ENCODE results near the gene PTPRN2.
"Not testable (repeated sequence)": the region's sequence is repeated elsewhere in the genome, so short reads cannot be mapped to it uniquely, and the experiment has no call there.

The PTPRN2 gene

DNA sequence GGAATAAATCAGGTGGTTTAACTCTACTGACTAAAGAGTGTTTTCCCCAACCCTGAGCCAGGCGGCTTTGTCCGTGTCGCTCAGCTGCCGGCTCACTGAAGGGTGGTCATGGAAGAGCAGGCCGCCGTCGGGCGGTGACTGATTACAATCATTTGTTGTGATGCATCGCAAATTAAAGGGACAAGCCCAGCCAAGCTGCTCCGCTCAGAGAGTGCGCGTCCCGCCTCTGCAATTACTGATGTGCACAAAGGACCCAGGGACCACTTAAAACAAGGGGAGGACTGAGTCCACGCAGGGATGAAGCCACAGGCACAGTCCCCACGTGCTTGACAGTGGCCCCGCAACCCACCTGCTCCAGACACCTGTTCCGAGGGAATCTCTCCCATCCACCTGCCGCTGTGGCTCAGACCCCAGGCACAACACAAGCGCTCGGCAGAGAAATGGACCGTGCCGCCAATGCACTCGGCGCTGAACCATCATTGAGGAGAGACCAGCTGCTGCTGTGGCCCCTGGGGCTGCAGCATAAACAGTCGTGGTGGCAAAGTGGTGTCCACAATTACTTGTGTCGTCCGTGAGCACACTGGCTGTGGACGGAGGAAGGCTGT, 526.5 kb downstream of the PTPRN2 start:
- DNase-seq, result no peak

DNA sequence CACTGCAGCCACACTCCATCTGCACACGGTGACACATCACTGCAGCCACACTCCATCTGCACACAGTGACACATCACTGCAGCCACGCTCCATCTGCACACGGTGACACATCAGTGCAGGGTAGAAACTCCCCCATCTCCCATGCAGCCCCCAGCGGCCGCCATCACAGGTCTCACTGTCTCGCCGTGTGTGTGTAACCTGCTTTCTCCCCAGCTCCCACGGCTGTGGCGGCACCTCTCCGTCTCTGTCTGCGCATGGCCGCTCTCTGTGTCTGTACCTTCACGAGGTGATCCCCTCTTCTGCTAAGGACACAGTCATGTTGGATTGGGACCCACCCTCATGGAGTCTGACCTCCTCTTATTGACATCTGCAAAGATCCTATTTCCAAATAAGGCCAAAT, 527.4 kb downstream of the PTPRN2 start:
- no peak for DNase-seq

DNA sequence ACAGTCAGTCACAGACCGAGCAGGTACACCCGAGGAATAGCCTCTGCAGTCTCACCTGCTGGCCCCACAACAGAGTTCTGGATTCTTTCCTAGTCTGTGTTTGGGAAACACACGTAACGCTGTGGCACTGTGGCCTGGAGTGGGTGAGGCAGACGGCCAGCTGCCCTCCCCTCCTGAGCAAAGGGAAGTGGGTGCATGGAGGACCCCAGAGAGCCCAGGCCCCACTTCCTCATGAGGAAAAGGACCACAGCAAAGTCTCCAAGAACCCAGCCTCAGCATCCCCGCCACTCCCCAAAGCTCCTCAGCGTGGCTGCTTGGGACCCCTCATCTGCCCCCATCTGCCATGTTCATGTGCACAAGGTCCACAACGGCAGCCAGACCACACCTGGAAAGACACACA, 530.2 kb downstream of the PTPRN2 start:
- DNase-seq, result no peak

DNA sequence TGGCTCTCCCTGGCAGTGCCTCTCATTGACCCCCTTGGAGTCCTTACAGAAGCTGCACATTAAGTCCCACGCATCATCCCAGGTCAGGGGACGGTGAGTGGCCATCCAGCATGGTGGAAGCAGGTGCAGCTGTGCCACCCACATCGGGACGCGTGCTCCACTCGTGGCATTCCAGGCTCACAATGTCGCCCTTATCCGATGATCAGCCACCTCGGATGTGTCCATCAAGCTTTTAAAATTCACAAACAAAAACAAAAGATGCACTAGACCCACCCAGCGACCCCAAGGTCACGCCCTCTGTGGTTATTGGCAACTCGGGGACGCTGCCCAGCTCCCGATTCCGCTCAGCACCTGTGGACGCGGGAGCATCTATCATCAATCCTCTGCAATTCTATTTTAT, 530.9 kb downstream of the PTPRN2 start:
- no peak for DNase-seq

DNA sequence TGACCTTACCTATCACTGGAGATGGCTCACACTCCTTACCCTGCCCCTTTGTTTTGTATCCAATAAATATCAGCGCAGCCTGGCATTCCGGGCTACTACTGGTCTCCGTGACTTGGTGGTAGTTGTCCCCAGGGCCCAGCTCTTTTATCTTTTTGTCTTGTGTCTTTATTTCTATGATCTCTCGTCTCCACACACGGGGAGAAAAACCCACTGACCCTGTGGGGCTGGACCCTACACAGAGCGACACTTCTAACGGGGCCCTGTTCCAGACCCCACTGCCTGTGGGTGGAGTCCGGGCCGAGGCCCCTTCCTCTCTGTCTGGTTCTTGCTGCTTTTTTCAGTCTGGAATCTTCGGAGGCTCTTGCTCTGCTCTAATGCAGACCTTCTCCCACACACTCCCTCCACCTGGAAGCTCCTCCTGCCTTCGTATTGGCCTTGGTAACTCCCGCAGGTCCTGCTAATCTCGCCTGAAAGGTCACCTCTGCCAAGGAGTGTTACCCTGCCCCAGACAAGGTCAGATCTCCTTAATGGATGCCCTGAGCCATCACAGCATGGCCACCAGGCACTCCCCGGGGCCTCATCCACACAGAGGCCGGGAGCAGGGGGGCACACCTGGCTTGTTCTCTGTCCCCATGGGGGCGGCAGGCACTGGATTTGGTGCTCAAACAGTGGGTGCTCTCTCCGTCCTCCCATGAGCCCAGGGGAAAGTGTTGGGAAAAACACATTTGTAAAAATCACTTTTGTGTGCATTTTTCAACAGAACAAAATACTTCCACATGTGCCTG, 531.7 kb downstream of the PTPRN2 start:
- DNase-seq, result no peak

DNA sequence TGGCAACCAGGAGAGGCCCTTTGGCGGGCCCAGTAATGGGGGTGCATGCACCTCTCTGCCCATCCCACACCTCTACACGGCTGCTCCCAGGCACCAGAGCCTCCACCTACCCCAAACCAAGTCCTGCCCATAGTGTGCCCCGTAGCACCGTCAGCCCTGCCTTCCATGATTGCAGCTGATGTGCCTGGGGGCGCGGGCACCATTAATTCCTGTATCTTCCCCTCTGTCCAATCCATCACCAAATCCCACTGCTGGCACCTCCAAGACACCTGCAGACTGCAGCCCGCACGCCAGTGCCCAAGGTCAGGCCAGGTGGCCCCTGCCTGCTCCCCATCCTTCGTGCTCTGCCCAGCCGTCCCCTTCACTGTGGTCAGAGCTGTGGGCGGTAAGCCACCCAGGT, 533.0 kb downstream of the PTPRN2 start:
- no peak for DNase-seq

DNA sequence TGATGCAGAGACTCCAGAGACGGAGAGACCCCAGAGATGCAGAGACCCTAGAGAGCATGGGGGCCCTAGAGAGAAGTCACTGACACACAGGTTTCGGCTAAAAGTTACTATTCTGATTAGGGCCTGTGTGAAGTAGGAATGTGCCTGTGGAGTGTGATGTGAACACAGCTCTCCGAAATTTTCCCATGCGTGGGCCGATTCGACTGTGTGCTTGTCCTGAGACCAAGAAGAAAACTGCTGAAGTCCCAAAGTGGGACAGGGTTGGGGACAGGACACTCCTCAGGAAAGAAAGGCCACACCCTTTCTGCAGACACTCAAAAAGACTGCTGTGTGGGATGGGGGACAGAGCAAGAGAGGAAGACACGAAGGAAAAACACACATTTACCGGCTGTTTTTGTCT, 533.5 kb downstream of the PTPRN2 start:
- no peak for DNase-seq

DNA sequence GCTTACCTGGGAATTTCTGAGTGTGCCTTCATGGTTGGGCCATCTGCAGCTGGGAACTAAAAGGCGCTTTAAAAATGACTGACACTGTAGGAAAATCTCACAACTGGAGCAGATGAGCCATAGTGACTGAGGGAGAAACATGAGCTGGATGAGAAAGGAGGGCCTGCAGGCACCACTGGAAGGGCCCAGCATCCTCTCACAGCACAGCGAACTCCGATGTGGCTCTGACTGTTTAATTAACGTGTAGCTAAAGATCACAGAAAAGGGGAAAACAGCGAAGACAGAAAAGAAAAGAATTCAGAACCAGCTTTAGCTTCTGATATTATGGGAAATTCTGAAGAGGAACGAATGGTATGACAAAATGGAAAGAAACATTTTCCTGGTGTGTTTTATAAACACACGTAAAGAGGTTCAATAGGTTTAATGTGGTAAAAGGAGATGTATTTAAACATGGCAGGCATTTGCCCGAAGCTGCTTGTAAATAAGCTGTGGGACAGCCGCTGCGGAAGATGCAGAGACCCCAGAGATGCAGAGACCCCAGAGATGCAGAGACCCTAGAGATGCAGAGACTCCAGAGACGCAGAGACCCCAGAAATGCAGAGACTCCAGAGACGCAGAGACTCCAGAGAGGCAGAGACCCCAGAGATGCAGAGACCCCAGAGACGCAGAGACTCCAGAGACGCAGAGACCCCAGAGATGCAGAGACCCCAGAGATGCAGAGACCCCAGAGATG, 534.3 kb downstream of the PTPRN2 start:
- no peak for DNase-seq

DNA sequence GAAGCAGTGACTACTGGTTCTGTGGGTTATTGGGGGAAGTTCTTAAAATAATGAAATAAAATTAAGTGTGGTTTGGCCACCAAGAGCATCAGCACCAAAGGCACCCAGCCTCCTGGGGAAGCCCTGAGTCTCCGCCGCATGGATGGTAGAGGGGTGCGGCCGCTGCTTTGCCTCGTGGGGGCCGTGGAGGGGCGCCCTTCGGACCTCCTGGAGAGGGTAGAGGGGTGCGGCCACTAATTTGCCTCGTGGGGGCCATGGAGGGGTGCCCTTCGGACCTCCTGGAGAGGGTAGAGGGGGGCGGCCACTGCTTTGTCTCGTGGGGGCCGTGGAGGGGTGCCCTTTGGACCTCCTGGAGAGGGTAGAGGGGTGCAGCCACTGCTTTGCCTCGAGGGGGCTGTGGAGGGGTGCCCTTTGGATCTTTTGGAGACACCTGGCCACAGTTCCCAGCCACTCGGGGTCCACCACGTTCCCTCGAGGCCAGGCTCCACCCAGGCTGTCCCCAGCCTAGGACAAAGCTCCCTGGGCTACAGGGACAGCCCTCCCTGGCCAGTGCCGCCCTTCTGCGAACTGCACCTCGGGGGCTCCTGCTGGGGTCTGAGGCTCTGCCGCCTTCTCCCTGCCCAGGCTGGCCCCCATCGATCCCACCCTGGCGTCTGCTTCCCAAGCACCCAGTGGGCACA, 535.1 kb downstream of the PTPRN2 start:
- DNase-seq, result no peak

DNA sequence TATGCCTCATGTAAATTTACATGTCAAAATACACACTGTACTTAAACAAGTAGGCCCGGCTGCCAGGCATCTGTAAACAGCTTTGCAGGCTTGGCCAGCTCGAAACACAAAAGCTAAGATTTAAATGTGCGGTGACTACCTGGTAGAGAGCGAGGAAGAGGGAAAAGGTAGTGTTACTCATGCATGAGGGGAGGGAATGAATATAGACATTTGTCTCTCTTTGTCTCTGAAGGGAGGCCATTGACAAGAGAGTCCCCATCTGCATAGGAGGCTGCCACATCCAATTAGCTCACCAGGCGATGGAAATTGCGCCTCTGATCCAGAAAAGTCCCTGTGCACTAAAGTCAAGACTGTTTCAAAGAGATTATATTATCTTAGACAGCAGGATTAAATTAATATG, 535.8 kb downstream of the PTPRN2 start:
- DNase-seq, result no peak

DNA sequence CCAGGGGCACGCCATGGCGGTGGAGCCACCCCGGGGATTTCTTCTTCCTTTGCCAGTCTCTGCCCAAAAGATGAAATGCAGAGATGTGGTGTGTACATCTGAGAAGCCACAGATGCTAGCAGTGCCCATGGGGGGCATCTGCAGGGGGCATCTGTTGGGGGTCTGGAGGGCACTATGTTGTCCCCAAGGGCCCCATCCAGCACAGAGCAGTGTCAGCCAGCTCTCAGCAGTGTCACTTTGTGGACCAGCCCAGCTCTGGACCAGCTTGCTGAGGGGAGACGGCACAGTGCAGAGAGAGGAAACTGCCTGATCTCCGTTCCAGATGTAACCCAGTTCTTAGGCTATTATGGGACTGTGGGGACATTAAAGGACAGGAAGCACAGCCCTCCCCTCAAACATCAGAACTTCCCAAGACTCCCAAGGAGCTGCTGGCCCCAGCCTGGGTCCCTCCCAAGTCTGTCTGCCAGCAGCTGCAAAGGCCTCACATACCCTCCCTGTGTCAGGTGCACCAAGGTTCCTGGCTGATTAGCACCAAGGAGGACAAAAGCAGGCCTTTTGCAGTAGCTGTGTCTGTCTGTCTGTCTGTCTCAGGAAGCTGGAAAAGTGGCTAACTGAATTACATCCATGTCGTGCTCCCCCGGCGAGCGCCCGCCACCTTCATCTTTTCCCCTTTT, 536.5 kb downstream of the PTPRN2 start:
- DNase-seq, result no peak

DNA sequence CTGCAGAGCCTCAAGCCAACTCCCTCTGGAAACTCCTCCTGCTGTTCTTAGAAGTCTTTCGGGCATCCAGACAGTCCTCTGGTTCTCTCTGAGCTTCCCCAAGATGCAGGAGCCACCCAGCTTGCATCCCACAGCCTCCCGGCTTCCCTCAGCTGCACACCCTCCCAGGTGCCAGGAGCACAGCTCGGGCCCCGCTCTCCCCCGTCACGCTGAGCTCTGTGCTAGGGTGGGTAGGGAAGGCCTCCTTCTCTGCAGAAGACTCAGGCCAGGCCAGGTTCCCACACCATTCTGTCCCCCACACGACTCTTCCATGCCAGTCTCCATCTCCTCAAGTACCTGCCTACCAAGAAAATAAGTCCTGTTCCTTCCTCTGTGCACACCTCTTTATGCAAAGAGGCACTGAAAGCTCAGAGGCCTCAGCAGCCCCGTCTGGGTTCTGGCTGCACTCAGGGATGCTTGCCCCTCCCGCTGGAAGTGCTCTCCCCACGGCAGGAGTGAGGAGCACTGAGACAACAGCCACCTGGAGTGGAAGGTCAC, 537.1 kb downstream of the PTPRN2 start:
- DNase-seq, result no peak

DNA sequence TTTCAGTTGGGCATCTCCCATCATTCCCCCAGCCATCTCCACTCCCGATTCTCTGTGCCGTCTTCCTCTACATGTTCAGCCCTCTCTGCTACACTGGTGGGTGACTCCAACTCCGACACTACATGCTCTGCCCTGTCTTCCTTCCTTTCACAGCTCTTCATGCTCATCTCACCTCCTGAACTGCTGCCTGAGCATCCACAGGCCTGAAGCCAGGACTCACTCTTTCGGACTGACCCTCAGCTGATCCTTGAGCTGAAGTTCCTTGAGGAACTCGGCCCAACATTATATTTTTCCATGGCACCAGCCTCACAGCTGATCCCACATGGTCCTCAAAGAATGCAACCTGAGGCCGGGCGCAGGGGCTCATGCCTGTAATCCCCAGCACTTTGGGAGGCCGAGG, 538.4 kb downstream of the PTPRN2 start:
- DNase-seq, result no peak

DNA sequence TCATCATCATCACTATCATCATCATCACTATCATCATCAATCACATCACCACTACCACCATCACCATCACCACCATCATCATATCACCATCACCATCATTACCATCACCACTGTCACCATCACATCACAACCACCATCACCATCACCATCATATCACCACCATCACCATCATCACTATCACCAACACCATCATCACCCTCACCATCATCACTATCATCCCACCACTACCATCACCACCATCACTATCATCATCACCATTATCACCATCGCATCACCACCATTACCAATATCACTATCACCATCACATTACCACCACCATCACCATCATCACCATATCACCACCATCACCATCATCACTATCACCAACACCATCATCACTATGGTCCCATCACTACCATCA, 539.1 kb downstream of the PTPRN2 start:
- DNase-seq, result no peak

DNA sequence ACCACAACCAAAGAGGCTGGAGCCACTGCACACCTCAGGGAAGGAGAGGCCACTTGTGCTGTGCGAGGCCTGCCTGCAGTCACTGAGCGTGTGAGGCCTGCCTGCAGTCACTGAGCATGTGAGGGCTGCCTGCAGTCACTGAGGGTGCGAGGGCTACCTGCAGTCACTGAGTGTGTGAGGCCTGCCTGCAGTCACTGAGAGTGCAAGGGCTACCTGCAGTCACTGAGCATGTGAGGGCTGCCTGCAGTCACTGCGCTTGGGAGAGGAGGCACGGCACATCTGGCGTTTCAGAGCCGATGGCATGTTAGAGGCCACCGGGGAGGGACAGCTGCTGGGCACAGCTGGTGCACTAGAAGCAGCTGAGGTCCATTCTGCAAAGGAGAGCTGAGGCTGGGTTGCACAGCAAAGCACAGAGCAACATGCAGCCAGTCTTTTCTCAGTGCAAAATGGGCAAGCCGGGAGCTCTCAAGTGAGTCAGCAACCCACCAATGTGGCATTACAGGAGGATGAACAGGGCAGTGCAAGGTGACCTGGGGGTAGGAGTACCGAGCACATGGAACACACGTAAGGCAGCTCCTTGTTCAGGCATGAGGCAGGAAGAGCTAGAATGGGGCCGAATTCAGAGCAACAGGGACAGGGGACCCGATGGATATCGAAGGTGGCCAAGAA, 540.1 kb downstream of the PTPRN2 start:
- DNase-seq, result no peak

DNA sequence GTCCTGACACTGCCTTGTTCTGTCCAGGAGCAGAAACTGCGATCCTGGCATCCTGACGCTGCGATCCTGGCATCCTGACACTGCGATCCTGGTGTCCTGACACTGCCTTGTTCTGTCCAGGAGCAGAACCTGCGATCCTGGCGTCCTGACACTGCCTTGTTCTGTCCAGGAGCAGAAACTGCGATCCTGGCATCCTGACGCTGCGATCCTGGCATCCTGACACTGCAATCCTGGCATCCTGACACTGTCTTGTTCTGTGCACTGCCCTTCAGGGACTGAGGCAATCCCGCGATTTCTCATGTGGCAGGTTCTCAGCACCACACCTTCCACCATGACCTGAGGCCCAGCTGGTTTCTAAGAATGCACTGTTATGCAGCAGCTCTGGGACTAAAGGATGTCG, 541.4 kb downstream of the PTPRN2 start:
- not testable (repeated sequence) for DNase-seq

DNA sequence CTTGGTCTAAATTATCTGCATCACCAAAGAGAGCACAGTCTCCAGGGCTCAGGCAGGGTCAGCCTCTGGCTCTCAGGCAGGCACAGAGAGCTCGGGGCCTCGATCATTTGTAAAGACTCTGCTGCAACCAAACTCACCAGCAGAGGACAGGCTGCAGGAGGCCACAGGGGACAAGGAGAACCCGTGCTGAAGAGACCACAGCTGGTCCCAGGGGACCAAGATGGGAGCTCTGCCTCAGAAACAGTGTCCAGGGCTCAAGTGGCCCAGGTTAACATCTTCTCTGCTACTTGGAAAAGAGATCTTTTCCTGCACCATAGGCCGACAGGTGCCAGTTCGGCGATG, 543.2 kb downstream of the PTPRN2 start:
- DNase-seq, result no peak

DNA sequence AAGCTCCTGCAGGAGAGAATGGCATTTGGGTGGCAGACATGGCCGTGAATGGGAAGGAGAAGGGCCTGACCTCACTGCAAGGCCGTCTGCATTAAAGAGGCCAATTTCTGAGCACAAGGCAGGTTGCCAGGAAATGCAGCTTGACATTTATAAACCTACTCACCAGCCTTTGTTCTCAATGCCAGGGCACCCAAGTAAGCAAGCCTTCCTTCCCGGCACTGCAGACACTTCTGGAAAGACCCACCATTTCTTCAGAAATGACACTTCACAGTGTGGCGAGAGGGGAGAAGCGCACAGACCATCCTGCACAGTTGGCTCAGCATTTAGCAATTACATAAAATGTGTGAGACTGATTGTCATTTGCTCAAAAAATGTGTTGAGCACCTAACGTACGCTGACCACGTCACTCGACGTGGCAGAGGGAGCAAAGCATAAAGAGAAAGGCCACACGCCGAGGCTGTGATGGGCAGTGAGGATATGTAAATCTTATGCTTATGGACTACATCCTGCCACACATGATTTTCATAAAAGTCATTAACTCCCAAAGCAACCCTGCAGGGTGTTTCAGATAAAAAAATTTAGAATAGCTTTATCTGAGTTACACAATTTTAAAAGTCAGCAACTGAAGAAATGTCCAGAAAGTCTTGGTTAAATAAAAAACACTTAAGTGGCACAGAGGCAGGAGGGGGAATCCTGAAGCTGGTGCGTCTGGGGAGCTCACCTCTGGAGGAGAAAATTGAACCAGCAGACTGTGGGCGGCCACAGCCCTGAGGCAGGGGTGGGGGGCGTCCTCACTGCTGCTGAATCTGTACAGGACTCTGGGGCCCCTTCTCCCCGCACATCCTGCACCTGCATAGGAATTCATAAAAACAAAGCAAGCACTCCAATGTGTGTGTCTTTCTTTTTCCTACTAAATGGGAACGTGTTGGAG, 543.8 kb downstream of the PTPRN2 start:
- DNase-seq, result no peak

DNA sequence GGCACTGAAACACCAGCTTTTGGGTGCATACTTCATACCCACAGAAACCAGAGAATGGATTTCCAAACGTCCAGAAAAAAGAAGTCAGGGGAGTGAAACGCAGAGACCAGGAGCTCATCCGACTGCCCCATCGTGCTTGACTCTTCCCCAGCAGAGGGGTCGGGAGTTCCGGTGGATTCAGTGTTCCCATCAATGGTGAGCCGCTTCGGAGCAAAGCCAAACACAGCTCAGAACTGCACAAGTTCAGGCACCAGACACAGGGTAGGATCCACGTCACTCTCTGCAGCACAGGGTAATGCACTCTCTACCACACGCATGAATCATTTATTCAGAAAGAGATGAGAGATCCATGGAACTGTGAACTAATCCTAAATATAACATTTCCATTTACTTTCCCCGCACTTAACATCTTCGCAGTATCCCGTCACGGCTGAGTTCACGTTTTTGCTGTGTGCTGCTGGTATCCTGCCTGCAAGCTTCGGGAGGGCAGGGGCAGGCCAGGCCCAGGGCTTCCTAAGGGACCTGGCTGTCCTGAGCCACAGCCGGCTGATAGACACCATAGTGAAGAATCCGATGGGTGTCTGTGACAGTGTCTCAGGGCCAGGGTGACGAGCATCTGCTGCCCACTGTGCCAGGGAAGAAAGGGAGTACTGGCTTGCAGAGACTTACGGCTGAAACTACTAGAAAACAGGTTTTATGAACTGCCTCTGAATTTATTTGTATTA, 545.3 kb downstream of the PTPRN2 start:
- DNase-seq, result no peak

DNA sequence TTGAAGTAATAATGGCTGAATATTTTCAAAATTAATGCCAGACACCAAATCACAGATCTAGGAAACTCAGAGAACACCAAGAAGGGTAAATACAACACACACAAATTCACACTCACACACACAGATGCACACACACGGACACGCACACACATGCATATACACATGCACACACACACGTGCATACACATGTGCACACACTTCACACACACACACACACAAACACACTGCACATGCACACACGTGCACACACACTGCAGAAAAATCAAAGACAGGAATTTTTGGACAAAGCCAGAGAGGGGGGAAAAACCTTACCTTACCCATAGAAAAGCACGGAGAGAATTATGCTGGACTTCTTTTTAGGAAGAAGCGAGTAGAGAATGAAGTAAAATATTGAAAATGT, 547.4 kb downstream of the PTPRN2 start:
- DNase-seq, result no peak

Measured in fibroblast of skin of abdomen (primary cell).